Measurements from ENCODE around the gene STAG1. TPM values are rescaled to one million over a fixed set of nuclear protein-coding genes. Genes with fewer than 3 reads are reported as not detected.

STAG1 gene
- polyA plus RNA-seq, 1 of the 3 experiments (the other 2 are of a cell fraction) = 5.5 TPM

- H3K9ac ChIP-seq = no peak overlapping the region
- peaks cover 16% of the 10 kb centered on the region for H3F3A ChIP-seq (replicated peaks; ENCODE audit: insufficient read depth)
- peaks cover 6% of the 10 kb centered on the region for H3K9me3 ChIP-seq
- H3K27me3 ChIP-seq (ENCODE audit: insufficient read depth) = no peaks in the 10 kb centered on the region
- TF ChIP-seq MXI1 (IDR thresholded peaks at IDR 0.05; ENCODE audit: low read depth, low read length) (no peak), PBX3 (IDR thresholded peaks at IDR 0.05) (no peak), GATA2 (CRISPR knock-in tag; IDR thresholded peaks at IDR 0.05) (no peak), ELF1 (IDR thresholded peaks at IDR 0.05) (no peak), GABPA (IDR thresholded peaks at IDR 0.05; ENCODE audit: low read depth) (no peak)
- H2AFZ ChIP-seq (ENCODE audit: low read depth) = no peak overlapping the region
- H3K27ac ChIP-seq (ENCODE audit: low read depth in 2 of 2, low read length in 1 of 2) = no peak overlapping the region
- H4K20me1 ChIP-seq (ENCODE audit: insufficient read depth) = 0 out of 2 replicates have a peak, but pooled peaks cover 5% of the 10 kb centered on the region
- H3K9me2 ChIP-seq = no peaks in the 10 kb centered on the region
- DNase-seq = no peak
- POLR2A ChIA-PET = no interaction called here
- H3K4me1 ChIP-seq (ENCODE audit: control insufficient read depth in 1 of 2, insufficient read depth in 2 of 2, low read depth in 1 of 2, low read length in 1 of 2) = no peaks in the 10 kb centered on the region
- CTCF ChIA-PET = interaction anchor here (1.2 kb wide), 1 partner anchor 12 kb away, joined by 3 read pairs; no protein-coding TSS in a partner anchor
- peaks cover 42% of the 10 kb centered on the region for H3K79me2 ChIP-seq (ENCODE audit: insufficient read depth)
- WGBS (ENCODE audit: low lambda C conversion rate) = 98% methylated on average over 1 of the region's 1 CpG
- no peak overlapping the region for H3K4me2 ChIP-seq
- no peak overlapping the region for H3K4me3 ChIP-seq (ENCODE audit: low read depth in 2 of 2, low read length in 1 of 2)
- peaks cover 0 to 24% of the 10 kb centered on the region in 2 experiments for H3K36me3 ChIP-seq (replicated peaks in 1 of 2; ENCODE audit: control insufficient read depth in 1 of 2, insufficient read depth in 2 of 2, low read length in 1 of 2)
These were observed 219.4 kb downstream of the STAG1 start for GRCh38 chr3:136532766-136533165.

- WGBS (ENCODE audit: low lambda C conversion rate) = 80% methylated on average over 2 of the region's 2 CpGs
- TF ChIP-seq RXRA (IDR thresholded peaks at IDR 0.05; ENCODE audit: borderline replicate concordance, low read depth) (no peak), TCF12 (IDR thresholded peaks at IDR 0.05) (0 out of 2 replicates have a peak, but pooled peaks have one; percentile 11), EP300 (IDR thresholded peaks at IDR 0.05; ENCODE audit: borderline replicate concordance in 1 of 2, low read depth in 1 of 2, low read length in 1 of 2) (peak in 1 of 2 experiments; percentile 52; a peak in 1 of 4 replicates), GATA2 (CRISPR knock-in tag; IDR thresholded peaks at IDR 0.05) (peak; percentile 66)
These were observed 234.1 kb downstream of the STAG1 start for GRCh38 chr3:136518102-136518501.

GRCh38 chr3:136516656-136517055 lies 235.5 kb downstream of the STAG1 start:
- H3K9me3 ChIP-seq = no peaks in the 10 kb centered on the region
- H3K9ac ChIP-seq = no peak overlapping the region
- no peak overlapping the region for H3K4me3 ChIP-seq (ENCODE audit: low read depth in 2 of 2, low read length in 1 of 2)
- H3F3A ChIP-seq (replicated peaks; ENCODE audit: insufficient read depth) = peaks cover 16% of the 10 kb centered on the region
- CTCF ChIA-PET = no interaction called here
- H3K79me2 ChIP-seq (ENCODE audit: insufficient read depth) = peaks cover 15% of the 10 kb centered on the region
- TF ChIP-seq GATA2 (CRISPR knock-in tag; IDR thresholded peaks at IDR 0.05) = no peak
- TF ChIP-seq TCF12 (IDR thresholded peaks at IDR 0.05) = no peak
- TF ChIP-seq RAD21 (IDR thresholded peaks at IDR 0.05; ENCODE audit: low read length) = no peak
- no peaks in the 10 kb centered on the region for H4K20me1 ChIP-seq (ENCODE audit: insufficient read depth)
- H2AFZ ChIP-seq (ENCODE audit: low read depth) = no peak overlapping the region
- 95% methylated on average over 3 of the region's 3 CpGs for WGBS (ENCODE audit: low lambda C conversion rate)
- DNase-seq = no peak
- H3K36me3 ChIP-seq (replicated peaks in 1 of 2; ENCODE audit: control insufficient read depth in 1 of 2, insufficient read depth in 2 of 2, low read length in 1 of 2) = peaks cover 0 to 19% of the 10 kb centered on the region in 2 experiments
- H3K9me2 ChIP-seq = peaks cover 2% of the 10 kb centered on the region; the same call in 1 of the 2 replicates
- no peak overlapping the region for H3K4me2 ChIP-seq
- H3K4me1 ChIP-seq (ENCODE audit: control insufficient read depth in 1 of 2, insufficient read depth in 2 of 2, low read depth in 1 of 2, low read length in 1 of 2) = peaks cover 0 to 3% of the 10 kb centered on the region in 2 experiments; a peak in 1 of 4 replicates
- no peak overlapping the region for H3K27ac ChIP-seq (ENCODE audit: low read depth in 2 of 2, low read length in 1 of 2)
- H3K27me3 ChIP-seq (ENCODE audit: insufficient read depth) = no peaks in the 10 kb centered on the region
- POLR2A ChIA-PET = no interaction called here

More at GRCh38 chr3:136518102-136518501, 234.1 kb downstream of the STAG1 start:
- H3K9me2 ChIP-seq = peaks cover 2% of the 10 kb centered on the region; the same call in 1 of the 2 replicates
- peak; percentile 44 for DNase-seq
- H3K4me1 ChIP-seq (ENCODE audit: control insufficient read depth in 1 of 2, insufficient read depth in 2 of 2, low read depth in 1 of 2, low read length in 1 of 2) = peaks cover 0 to 3% of the 10 kb centered on the region in 2 experiments; a peak in 1 of 4 replicates
- H3K4me2 ChIP-seq = no peak overlapping the region
- H3K9ac ChIP-seq = no peak overlapping the region
- H2AFZ ChIP-seq (ENCODE audit: low read depth) = no peak overlapping the region
- H3K36me3 ChIP-seq (replicated peaks in 1 of 2; ENCODE audit: control insufficient read depth in 1 of 2, insufficient read depth in 2 of 2, low read length in 1 of 2) = peaks cover 0 to 19% of the 10 kb centered on the region in 2 experiments
- ChIA-PET CTCF (interaction anchor here (1.0 to 1.1 kb wide), 2 partner anchors 127 to 234 kb away, joined by 3 to 5 read pairs; partner anchors contain the start of gene STAG1), POLR2A (no interaction called here)
- H3K79me2 ChIP-seq (ENCODE audit: insufficient read depth) = peaks cover 14% of the 10 kb centered on the region
- no peak overlapping the region for H3K4me3 ChIP-seq (ENCODE audit: low read depth in 2 of 2, low read length in 1 of 2)
- H4K20me1 ChIP-seq (ENCODE audit: insufficient read depth) = no peaks in the 10 kb centered on the region
- H3K27ac ChIP-seq (ENCODE audit: low read depth in 2 of 2, low read length in 1 of 2) = peak overlapping the region in 1 of 2 experiments; percentile 57; a peak in 2 of 4 replicates
- H3K27me3 ChIP-seq (ENCODE audit: insufficient read depth) = no peaks in the 10 kb centered on the region
- no peaks in the 10 kb centered on the region for H3K9me3 ChIP-seq
- peaks cover 16% of the 10 kb centered on the region for H3F3A ChIP-seq (replicated peaks; ENCODE audit: insufficient read depth)
